Superior temporal gyrus (tissue), 1 donor: ENCODE results near the gene USP35.

Source experiments
- DNase-seq: peaks from one replicate; pipeline ENCODE4 v3.0.0-alpha.2; 2016; ENCODE audit errors: extremely low spot score

USP35 gene

DNA sequence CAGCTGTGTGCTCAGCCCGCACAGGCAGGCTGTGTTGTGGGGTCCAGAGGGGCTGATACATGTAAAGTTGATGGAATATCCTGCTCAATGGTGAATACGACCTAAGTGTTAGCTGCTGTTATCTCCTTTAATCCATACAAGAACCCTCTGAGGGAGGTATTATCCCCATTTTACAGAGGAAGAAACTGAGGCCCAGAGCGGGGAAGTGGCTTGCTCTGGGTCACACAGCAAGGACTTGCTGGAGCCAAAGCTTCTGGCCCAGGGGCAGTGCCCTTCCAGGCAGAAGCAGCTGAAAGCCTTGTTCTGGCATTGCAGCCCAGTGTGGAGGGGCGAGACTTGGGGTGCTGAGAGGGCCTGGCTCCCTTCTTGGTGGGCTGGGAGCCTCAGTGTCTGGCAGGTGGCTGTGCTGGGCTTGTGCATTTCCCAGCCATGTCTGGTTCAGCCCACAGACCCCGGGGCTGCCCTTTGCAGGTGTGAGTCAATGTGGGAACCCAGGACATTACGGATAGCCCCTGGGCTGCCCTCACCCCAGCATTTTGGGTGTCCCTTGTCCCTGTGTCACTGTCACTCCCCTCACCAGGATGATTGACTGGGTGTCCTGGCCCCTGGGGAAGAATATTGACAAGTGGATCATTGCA lies 10.4 kb downstream of the USP35 start:
- no peak for DNase-seq

- no peak for DNase-seq
Measured at GRCh38 chr11:78199653-78200015, 10.9 kb downstream of the USP35 start.

DNA sequence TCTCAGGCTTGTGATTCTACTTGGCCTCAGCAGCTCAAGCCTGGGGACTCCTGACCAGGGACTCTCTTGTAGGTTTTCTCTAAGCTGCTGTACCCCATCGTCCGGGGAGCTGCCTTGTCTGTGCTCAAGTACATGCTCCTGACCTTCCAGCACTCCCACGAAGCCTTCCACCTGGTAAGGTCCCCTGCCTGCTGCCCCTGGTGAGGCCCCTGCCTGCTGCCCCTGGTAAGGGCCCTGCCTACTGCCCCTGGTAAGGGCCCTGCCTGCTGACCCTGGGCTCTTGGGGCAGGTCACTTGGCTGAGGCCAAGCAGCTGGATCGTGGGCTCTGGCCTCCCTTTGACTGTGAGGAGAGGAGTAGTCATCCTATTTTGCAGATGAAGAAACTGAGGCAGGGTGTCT lies 11.3 kb downstream of the USP35 start:
- DNase-seq = no peak

- DNase-seq = no peak
Measured at GRCh38 chr11:78200553-78200952, 11.8 kb downstream of the USP35 start.

GRCh38 chr11:78201096-78201818 lies 12.5 kb downstream of the USP35 start:
- DNase-seq = no peak

- no peak for DNase-seq
Measured at GRCh38 chr11:78202733-78203167, 14.0 kb downstream of the USP35 start.

GRCh38 chr11:78203184-78203583 lies 14.5 kb downstream of the USP35 start:
- DNase-seq = no peak

DNA sequence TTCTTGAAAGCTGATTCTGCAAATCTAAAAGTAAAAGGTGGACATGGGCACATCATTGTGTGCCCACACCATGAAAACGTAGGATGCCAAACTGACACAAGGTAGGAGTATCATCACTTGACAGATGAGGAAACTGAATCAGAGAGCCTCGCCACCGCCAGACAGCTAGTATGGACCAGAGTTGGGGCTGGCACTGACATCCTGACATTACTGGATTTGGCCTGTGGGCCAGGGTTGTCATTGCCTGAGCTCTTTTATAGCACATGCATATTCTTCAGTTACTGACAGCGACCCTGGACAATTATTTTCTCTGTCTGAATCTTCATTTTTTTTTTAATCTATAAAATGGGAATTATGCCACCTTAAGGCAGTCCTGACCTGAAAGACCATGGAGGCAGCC lies 16.5 kb downstream of the USP35 start:
- DNase-seq = no peak

GRCh38 chr11:78205691-78206090 lies 17.0 kb downstream of the USP35 start:
- DNase-seq = no peak

GRCh38 chr11:78207532-78208256 lies 19.0 kb downstream of the USP35 start:
- no peak for DNase-seq

DNA sequence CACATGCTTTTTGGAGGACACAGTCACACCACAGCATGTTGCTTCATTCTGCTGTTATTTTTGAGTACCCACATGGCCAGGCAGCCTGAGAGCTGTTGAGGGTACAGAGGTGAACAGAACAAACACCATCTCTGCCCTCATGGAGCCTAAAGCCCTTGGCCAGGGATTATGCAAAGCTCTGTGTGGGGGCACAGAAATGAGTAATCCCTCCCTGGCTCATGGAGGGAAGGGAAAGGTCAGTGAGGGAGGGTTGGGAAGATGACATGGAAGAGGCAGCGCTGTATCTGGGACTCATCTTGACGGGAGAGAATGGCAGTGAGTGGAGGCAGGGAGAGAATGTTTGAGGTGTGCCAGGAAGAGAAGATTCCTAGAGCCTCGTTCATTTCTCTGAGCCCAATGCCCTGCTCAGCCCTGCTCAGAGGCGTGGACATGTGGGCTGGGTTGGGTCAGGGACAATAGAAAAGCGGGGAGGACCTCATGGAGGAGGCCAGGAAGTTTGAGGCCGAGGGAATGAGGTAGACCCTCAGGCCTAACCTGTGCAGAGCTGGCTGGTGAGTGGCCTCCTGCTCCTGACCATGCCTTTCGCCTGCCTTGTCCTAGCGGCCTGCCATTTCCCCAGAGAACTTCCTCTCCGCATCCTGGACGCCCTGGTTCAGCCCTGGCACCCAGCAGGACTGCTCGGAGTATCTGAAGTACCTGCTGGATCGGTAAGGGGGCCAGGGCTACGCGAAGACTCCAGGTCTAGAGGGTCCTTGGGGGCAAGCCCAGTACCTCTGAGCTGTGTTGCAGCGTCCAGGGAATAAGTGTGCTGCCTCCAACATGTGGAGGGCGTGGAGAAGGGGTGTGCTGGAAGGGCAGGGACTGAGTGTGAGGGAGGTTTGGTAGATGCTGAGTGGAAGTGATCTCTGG lies 19.8 kb downstream of the USP35 start:
- no peak for DNase-seq

DNA sequence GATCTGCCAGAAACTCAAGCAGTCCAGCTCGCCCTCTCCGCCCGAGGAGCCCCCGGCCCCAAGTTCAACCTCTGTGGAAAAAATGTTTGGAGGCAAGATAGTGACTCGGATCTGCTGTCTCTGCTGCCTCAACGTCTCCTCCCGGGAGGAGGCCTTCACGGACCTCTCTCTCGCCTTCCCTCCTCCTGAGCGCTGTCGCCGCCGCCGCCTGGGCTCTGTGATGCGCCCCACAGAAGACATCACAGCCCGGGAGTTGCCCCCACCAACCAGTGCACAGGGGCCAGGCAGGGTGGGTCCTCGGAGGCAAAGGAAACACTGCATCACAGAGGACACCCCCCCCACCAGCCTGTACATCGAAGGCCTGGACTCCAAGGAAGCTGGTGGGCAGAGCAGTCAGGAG lies 20.8 kb downstream of the USP35 start:
- DNase-seq = no peak

- DNase-seq = no peak
Measured at GRCh38 chr11:78210000-78210608, 21.4 kb downstream of the USP35 start.

- DNase-seq = no peak
Measured at GRCh38 chr11:78211565-78211964, 22.8 kb downstream of the USP35 start.

GRCh38 chr11:78212586-78213371 lies 24.1 kb downstream of the USP35 start:
- DNase-seq = no peak

DNA sequence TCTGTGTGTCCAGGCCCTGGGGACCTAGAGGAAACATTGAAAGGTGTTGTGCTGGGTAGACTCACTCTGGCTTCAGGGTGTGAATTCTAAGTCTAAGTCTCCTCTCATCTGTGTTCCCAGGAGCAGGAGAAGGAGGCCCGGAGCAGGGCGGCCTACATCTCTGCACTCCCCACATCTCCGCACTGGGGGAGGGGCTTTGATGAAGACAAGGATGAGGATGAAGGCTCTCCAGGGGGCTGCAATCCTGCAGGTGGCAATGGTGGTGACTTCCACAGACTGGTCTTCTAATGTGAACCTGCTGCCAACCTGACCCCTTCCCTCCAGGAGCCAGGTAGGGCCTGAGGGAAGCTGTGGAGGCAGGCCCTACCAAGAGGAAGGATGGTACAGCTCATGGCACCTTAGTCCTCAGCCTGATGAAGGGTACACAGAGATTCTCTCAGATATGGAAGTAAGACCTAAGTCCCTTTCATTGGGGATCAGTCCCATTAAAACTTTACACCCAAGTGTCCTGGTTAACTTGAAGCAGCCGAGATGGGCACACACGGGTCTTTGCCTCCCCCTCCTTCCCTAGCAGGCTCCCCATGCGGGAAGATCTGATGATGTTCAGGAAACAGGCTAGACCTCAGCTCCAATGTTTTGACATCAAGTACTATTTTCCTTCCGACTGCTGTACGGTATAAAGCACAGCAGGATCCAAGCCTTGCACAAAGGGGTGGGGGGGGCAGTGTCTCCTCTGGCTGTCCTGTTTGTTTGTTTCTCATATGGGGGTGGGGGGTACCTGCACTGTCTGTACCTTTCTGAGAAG lies 25.0 kb downstream of the USP35 start:
- no peak for DNase-seq

GRCh38 chr11:78214331-78215194 lies 25.8 kb downstream of the USP35 start:
- no peak for DNase-seq

DNA sequence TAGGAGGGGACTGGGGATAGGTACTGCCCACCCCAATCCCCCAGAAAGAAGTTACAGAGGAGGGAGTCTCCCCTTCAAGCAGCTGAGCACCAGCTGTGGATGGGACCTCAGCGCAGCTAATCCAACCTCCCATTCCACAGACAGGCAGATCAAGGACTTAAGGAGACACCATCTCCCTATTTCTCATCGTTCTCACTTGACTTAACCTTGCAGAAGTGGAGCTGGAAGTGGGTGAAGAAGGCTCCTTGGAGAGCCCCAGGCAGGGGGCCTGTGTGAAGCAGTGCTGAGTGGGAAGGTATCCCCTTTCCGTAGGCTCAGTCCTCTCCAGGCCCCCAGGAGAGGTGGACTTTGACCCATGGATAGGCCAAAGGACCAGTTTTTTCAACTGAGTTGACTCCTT lies 27.3 kb downstream of the USP35 start:
- no peak for DNase-seq
